ENCODE measurements around the gene FKBP15.
"Not testable (repeated sequence)": the region's sequence is repeated elsewhere in the genome, so short reads cannot be mapped to it uniquely, and the experiment has no call there.

The FKBP15 gene

DNA sequence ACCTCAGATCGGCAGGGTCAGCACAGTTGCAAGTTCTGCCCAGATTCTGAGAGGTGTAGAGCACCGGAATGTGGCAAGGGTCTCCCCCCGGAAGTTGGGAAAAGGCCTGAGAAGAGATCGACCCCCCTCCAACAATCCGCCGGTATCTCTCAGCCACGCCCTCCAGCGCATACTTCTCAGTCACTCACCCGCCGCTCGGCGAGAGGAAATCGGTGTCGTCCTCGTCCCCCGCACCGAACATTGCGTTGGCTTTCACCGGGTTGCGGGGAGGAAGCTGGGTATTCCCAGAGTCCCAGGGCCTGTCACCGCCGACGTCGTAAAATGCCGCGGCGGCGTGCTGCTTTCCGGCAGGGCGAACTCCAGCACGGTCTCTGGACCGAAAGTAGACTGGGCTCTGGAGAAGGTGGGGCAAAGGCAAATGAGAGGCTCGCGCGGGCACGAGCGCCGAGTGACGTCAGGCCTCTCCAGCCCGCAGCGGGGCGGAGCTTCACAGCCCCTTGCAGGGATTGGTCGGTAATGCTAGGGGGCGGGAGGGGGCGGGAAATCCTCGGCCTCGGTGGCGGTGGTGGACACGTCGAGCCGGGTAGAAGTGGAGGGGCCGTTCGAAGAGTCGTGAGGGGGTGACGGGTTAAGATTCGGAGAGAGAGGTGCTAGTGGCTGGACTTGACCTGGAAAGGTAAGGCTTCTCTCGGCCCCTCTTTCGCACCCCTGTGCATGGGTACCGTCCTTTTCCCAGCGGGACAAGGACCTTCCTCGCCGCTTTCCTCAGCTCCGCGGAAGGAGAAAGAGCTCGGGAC is at the start of gene FKBP15, which contains the start of gene SLC31A1:
Gene FKBP15, minus strand, starts transcription at position 275 of the 797 bp plus-strand sequence. Its CDS starts 34 bp downstream, at position 241.
Gene SLC31A1, plus strand, starts transcription at position 542 of the 797 bp plus-strand sequence. CDS start 34,605 bp downstream, outside the sequence.
- intact Hi-C loops (cut with DNase I), result loop anchor here (1.0 to 5.0 kb wide), 3 partner anchors 54 to 109 kb away; partner anchors contain the start of genes CDC26 and PRPF4
- DNase-seq, result peak; percentile 98 to 100 (median 99)

DNA sequence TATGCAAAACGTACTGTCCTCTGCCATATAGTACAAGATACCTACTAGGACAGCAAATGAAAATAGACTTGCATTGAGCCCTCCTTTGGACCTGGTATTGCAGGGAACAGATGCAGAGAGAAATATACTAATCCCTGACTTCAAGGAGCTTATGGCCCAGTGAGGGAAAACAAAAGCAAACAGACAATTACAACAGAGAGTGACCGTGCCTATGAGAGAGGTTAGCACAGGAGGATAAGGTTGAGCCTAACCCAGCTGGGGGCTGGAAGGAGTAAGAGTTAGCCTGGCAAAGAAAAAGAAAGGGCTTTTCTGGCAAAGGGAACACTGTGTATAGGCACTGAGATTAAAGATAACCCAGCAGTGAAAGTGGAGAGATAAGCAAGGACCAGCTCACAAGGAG is 48.8 kb upstream of the FKBP15 start:
- DNase-seq, result no peak
- intact Hi-C loops (cut with DNase I), result loop anchor here (10.0 kb wide), 1 partner anchor 385 kb away; no protein-coding TSS in a partner anchor

GRCh38 chr9:113269355-113269754 is 48.3 kb upstream of the FKBP15 start:
- intact Hi-C loops (cut with DNase I), result no loop called here
- no peak for DNase-seq

DNA sequence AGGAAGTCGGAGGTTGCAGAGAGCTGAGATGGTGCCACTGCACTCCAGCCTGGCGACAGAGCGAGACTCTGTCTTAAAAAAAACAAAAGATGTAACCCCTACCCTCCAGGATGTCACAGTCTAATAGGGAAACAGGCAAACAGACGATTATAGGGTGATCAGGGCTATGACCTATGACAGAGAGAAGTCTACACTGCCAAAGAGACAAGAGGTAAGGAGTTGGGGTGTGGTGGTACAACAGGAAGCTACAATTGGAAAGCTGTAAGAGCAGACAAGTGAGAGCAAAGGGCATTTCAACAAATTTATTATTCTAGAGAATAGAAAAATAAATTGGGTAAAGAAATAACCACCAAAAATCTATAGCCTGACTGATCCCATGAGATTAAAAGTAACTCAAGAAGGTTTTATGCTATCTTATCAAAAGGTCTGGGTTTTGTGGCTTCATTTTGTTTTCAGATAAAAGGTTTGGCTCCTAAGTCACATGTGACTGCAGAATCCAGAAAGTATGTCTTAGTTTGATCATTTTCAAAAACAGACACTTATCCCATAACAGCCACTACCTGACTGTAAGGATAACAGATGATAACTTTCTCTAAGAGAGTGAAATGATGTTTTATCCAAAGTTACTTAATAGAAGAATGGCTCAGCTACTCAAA is 47.0 kb upstream of the FKBP15 start:
- intact Hi-C loops (cut with DNase I), result no loop called here
- no peak for DNase-seq

- DNase-seq, result no peak
- intact Hi-C loops (cut with DNase I), result no loop called here
Measured at GRCh38 chr9:113266174-113266573, 45.1 kb upstream of the FKBP15 start.

DNA sequence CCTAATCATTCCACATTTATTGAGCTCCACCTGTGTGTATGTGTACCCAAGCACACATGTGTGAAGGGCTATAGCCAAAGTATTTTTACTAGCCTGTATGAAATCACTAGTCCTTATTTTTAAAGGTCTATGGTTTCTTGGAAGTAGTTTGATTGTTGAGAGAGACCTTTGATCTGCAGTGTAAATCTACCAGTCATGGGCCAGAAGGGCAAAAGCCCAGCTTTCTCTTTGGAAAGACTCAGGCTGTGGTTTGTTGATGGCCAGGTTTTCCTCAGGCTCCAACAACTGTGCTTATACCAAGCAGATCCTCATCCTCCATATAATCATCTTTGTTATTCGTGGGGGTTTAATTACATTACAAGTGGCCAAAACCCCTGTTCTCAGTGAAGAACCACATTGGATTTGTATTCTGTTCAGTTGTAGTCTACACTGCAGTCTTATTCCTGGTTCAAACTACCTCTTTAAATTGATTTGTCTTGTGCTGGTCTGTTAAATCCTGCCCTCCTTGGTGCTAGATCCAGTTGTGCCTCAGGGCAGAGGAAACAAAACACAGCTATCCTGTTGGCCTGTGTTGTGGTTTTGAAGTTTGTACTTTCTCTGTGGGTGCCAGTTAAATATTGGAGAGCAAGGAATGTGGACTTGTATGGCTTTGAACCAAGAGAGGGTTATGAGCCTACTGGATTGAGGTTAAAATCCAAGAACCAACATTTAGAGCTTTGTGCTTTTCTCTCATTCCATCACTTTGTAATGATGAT is 41.0 kb upstream of the FKBP15 start:
- DNase-seq, result no peak
- intact Hi-C loops (cut with DNase I), result no loop called here

DNA sequence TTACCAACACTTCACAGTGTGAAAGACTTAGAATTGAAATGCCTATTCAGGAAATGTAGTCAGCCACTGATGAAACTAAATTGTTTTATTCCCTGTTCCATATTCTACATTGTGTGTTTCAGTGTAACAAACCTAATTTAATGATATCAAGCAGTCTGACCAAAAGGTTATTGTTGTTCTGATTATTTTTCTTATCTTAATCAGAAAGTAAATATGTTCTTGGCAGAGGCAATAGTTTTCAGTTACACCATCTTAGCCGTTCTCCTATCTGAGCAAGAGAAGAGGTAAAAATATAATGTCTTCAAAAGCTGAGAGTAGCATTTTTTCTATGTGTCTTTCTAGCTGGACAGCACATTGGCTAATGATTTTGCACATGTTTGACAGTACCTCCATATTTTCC is 37.2 kb upstream of the FKBP15 start:
- intact Hi-C loops (cut with DNase I), result no loop called here
- no peak for DNase-seq

DNA sequence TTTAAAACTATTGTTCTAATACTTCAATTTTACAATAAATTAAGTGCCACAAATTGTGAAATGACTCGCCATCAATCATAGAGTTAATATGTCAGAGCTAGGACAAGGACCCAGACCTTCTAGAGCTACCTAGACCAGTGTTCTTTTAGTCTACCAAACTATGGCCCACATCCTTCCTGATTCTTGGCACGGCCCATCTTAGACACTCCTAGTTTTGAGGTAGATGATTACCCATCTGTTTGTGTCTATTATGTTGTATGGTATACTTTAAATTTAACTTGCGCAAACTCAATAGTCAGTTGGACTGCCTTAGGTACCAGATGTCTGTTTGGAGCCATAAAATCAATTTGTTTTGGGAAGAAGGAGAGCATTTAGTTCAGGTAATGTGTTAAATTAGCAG is 36.8 kb upstream of the FKBP15 start:
- no peak for DNase-seq
- intact Hi-C loops (cut with DNase I), result no loop called here

DNA sequence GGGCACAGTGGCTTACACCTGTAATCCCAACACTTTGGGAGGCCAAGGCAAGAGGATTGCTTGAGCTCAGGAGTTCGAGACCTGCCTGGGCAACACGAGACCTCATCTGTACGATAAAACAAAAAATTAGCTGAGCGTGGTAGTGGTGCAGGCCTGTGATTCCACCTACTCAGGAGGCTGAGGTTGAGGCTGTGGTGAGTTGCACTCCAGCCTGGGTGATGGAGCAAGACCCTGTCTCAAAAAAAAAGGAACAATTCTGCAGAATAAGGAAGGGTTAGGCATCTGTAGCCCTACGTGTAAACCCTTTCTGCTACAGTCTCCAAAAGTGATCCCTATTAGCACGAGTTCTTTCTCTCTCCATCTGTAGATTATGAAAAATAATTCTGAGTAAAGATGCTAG is 34.4 kb upstream of the FKBP15 start:
- no peak for DNase-seq
- intact Hi-C loops (cut with DNase I), result no loop called here

DNA sequence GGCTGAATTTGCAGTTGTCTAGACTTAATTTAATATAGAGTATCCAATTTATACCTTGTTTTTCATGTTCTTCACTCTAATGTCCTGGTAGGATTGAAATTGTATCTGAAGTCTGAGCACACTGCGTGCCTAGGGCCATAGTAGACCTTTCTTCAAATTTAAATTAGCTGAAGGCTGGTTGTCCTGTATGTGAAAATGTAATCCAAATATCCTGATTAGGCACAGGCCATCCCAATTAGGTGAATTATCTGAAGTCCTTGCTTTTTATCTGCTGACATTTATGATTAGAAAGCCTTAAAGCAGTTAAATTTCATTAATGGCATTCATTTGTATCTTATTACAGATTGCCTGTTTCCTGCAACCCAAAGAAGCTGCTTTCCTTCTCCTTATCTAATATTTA is 33.9 kb upstream of the FKBP15 start:
- intact Hi-C loops (cut with DNase I), result no loop called here
- DNase-seq, result no peak

DNA sequence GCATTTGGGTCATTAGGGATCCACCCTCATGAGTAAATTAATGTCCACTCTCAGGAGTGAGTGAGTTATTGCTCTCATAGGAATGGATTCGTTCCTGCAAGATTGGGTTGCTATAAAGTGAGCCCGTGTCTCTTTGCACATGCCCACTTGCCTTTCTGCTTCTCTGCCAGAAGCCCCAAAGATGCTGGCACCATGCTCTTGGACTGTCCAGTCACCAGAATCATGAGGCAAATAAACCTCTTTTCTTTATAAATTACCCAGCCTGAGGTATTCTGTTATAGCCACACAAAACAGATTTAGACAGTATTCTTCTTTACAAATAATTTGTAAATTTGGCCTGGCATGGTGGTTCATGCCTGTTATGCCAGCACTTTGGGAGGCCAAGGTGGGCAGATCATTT is 29.7 kb upstream of the FKBP15 start:
- intact Hi-C loops (cut with DNase I), result no loop called here
- no peak for DNase-seq

DNA sequence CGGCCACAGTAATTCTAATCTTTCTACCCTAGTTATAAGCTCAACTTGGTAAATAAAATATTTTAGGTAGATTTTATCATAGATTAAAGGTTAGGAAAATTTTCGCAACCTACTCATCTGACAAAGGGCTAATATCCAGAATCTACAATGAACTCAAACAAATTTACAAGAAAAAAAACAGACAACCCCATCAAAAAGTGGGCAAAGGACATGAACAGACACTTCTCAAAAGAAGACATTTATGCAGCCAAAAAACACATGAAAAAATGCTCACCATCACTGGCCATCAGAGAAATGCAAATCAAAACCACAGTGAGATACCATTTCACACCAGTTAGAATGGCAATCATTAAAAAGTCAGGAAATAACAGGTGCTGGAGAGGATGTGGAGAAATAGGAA is 28.6 kb upstream of the FKBP15 start:
- DNase-seq; intact Hi-C loops (cut with DNase I): not testable (repeated sequence)

GRCh38 chr9:113247640-113248039 is 26.6 kb upstream of the FKBP15 start:
- intact Hi-C loops (cut with DNase I), result no loop called here
- no peak for DNase-seq

DNA sequence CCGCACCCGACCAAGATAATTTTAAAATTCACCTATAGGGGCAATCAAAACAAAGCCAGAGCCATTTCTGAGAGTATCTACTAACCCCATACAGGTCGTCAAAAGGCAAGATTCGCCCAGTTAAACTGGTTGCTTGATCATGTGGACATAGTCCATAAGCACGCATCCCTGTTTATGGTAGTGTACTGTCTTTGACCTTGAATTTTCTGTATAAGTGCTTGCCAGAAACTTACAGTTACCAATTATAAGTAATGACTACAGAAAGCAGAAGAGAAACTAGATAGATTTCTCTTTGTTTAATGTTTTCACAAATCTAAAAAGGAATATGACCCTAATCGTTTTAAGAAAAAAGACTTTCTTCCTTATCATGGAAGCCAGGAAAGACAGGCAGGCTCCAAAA is 25.9 kb upstream of the FKBP15 start:
- DNase-seq, result no peak
- intact Hi-C loops (cut with DNase I), result no loop called here

- DNase-seq, result no peak
- intact Hi-C loops (cut with DNase I), result no loop called here
Measured at GRCh38 chr9:113245894-113246293, 24.8 kb upstream of the FKBP15 start.

DNA sequence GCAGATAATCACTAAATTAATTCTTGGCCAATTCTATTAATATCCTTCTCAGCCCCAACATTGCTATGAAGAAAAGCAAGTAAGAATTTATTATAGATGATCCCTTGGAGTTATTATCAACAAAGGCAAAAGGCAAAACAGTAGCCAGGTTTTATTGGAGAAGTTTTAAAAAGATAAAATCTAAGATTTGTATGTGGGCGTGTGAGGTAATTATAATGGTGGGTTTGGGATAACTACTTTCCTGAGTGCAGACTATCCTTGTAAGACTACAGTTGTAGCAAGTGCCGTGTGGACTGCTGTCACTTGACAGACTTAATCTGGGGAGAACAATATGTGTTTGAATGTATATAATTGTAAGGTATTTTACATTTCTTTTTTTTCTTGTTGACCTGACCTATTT is 23.5 kb upstream of the FKBP15 start:
- intact Hi-C loops (cut with DNase I), result no loop called here

GRCh38 chr9:113241161-113241560 is 20.1 kb upstream of the FKBP15 start:
- intact Hi-C loops (cut with DNase I), result no loop called here
- DNase-seq, result no peak

More for the DNA sequence above, 23.5 kb upstream of the FKBP15 start:
- no peak for DNase-seq

DNA sequence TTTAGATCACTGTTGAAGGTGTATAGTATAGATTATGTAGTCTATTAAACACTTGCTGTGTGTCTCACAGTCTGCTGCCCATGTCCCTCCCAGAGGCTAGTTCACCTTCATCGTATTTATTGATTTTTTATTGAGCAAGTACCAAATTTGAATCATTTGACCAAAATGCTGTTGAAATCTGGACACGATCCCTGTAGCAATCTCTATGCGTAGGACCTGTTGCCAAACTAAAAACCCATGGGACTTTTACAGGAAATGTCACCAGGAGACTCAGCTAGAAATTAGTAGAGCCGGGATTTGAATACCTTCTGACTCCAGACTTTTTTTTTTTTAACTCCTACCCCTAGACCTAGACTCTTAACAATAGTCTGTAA is 17.8 kb upstream of the FKBP15 start:
- intact Hi-C loops (cut with DNase I), result no loop called here
- no peak for DNase-seq

GRCh38 chr9:113238202-113238858 is 17.3 kb upstream of the FKBP15 start:
- intact Hi-C loops (cut with DNase I), result no loop called here
- no peak for DNase-seq

- intact Hi-C loops (cut with DNase I), result no loop called here
- DNase-seq, result no peak
Measured at GRCh38 chr9:113237026-113237425, 15.9 kb upstream of the FKBP15 start.

All from posterior cingulate gyrus (tissue), 11 donors.